Esophagus squamous epithelium (tissue), 4 donors: Measurements from ENCODE around the gene NDFIP2.

Source experiments
- CTCF ChIP-seq, 6 experiments: fragments of 450-650 bp in 4 of 6; fragments of 200-600 bp in 2 of 6; sonication (generic) in 2 of 6; IDR thresholded peaks; one replicate each; pipeline ENCODE4 v1.5.1; 2016 to 2019; ENCODE audit warnings: antibody characterized with exemption in 6 of 6, mild to moderate bottlenecking in 4 of 6, moderate library complexity in 4 of 6
- POLR2A ChIP-seq, 4 donors: fragments of 450-650 bp; IDR thresholded peaks; one replicate each; pipeline ENCODE4 v1.6.1; 2017; ENCODE audit warnings: antibody characterized with exemption in 4 of 4, mild to moderate bottlenecking in 4 of 4, moderate library complexity in 3 of 4

DNA sequence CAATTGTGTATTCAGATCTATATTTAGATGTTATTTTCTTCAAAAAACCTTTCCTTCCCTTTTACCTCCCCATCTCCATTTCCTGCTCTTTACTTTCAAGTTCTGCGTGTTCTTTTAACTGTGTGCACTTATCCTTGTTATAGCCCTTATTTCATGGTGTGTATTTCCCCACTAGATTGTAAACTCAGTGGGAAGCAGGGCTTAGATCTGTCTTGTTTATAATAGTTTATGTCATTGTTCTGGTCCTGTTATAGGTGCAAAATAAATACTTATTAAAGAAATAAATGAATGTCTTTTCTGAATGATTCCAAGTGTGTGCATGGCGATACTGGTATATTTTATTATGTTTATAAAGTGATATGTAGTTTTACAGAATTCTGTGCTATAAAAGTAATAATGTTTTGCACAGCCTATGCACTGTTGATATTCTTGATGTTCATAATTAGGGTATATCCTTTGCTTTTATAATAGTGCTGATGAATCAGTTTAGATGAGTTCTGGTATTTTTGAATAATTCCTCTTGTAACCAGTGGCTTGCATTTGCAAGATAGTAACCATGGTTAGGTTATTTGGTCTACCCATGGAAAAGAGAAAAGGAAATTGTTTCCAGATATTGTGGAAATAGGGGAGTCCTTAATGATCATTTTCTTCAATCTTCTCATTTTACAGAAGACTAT is 12.1 kb downstream of the NDFIP2 start:
- TF ChIP-seq POLR2A (IDR thresholded peaks at IDR 0.05): no peak
- no peak for TF ChIP-seq CTCF (IDR thresholded peaks at IDR 0.05)
